HEK293 (cell line): ENCODE results near the gene C7orf57.

Experiments used
- CTCF ChIA-PET: fragments of 350-600 bp; formaldehyde crosslinking; extraction: SDS; loops from one replicate; lab custom pipeline; 2021; ENCODE audit warnings: antibody characterized with exemption; lab: Yijun Ruan, JAX
- POLR2A ChIA-PET: fragments of 300-600 bp; formaldehyde crosslinking; extraction: SDS; loops from one replicate; lab custom pipeline; 2020; ENCODE audit warnings: antibody characterized with exemption, inconsistent platforms; lab: Yijun Ruan, JAX
- H3K27ac ChIP-seq: fragments of 200-500 bp; sonication (Bioruptor generic); 2 replicates; pipeline ENCODE4 v1.5.1; 2014; ENCODE audit warnings: low read depth, low read length, control low read depth, inconsistent platforms; ENCODE audit errors: extremely low read depth
- H3K36me3 ChIP-seq, 2 experiments: fragments of 200-500 bp in 1 of 2; sonication (Bioruptor generic) in 1 of 2; 1 replicate in 1 of 2; 2 replicates in 1 of 2; pipeline ENCODE4 v1.5.1; 2014 to 2017; ENCODE audit warnings: inconsistent platforms in 2 of 2, low read length in 2 of 2; ENCODE audit not compliant: control insufficient read depth in 2 of 2, insufficient read depth in 1 of 2
- H3K4me1 ChIP-seq: fragments of 200-500 bp; sonication (Bioruptor generic); 2 replicates; pipeline ENCODE4 v1.5.1; 2014; ENCODE audit warnings: mild to moderate bottlenecking, low read length, inconsistent platforms; ENCODE audit not compliant: control insufficient read depth, insufficient read depth
- H3K4me3 ChIP-seq: 2 replicates; pipeline ENCODE4 v1.5.1; 2011; ENCODE audit warnings: low read depth, mild to moderate bottlenecking, control low read depth, low read length, moderate library complexity
- H3K9me3 ChIP-seq: fragments of 200-500 bp; sonication (Bioruptor generic); 2 replicates; pipeline ENCODE4 v1.5.1; 2014; ENCODE audit warnings: low read depth, low read length, inconsistent platforms; ENCODE audit not compliant: control insufficient read depth, insufficient read depth
- AEBP2 ChIP-seq: fragments of 450-650 bp; formaldehyde crosslinking; IDR thresholded peaks from 2 replicates; pipeline ENCODE4 v1.5.1; 2016; ENCODE audit warnings: missing biosample characterization, missing genetic modification characterization, borderline replicate concordance
- HIC1 ChIP-seq: fragments of 450-650 bp; formaldehyde crosslinking; IDR thresholded peaks from 2 replicates; pipeline ENCODE4 v1.5.1; 2016; ENCODE audit warnings: missing biosample characterization, missing genetic modification characterization
- KLF17 ChIP-seq: fragments of 450-650 bp; formaldehyde crosslinking; IDR thresholded peaks from 2 replicates; pipeline ENCODE4 v1.5.1; 2016; ENCODE audit warnings: missing biosample characterization, missing genetic modification characterization
- KLF8 ChIP-seq: fragments of 450-650 bp; formaldehyde crosslinking; IDR thresholded peaks from 2 replicates; pipeline ENCODE4 v1.5.1; 2016; ENCODE audit warnings: missing biosample characterization, missing genetic modification characterization
- KLF9 ChIP-seq: fragments of 450-650 bp; formaldehyde crosslinking; IDR thresholded peaks from 2 replicates; pipeline ENCODE4 v1.5.1; 2016; ENCODE audit warnings: missing biosample characterization, missing genetic modification characterization, low read depth
- ZBTB44 ChIP-seq: fragments of 450-650 bp; IDR thresholded peaks from 2 replicates; pipeline ENCODE4 v1.5.1; 2018; ENCODE audit warnings: missing biosample characterization, mild to moderate bottlenecking, missing genetic modification characterization
- ZFP69B ChIP-seq: fragments of 450-650 bp; formaldehyde crosslinking; IDR thresholded peaks from 2 replicates; pipeline ENCODE4 v1.5.1; 2016; ENCODE audit warnings: missing biosample characterization, missing genetic modification characterization
- ZNF114 ChIP-seq: fragments of 450-650 bp; formaldehyde crosslinking; IDR thresholded peaks from 2 replicates; pipeline ENCODE4 v1.5.0; 2017; ENCODE audit warnings: missing biosample characterization, missing genetic modification characterization
- ZNF155 ChIP-seq: fragments of 450-650 bp; formaldehyde crosslinking; IDR thresholded peaks from 2 replicates; pipeline ENCODE4 v1.5.1; 2016; ENCODE audit warnings: missing biosample characterization, missing genetic modification characterization
- ZNF175 ChIP-seq: fragments of 450-650 bp; formaldehyde crosslinking; IDR thresholded peaks from 2 replicates; pipeline ENCODE4 v1.5.1; 2016; ENCODE audit warnings: missing biosample characterization, missing genetic modification characterization
- ZNF211 ChIP-seq: fragments of 450-650 bp; formaldehyde crosslinking; IDR thresholded peaks from 2 replicates; pipeline ENCODE4 v1.5.1; 2016; ENCODE audit warnings: low read depth, missing biosample characterization, missing genetic modification characterization
- ZNF311 ChIP-seq: fragments of 450-650 bp; formaldehyde crosslinking; IDR thresholded peaks from 2 replicates; pipeline ENCODE4 v1.5.1; 2017; ENCODE audit warnings: missing biosample characterization, missing genetic modification characterization, borderline replicate concordance
- ZNF335 ChIP-seq: fragments of 450-650 bp; formaldehyde crosslinking; conservative IDR thresholded peaks from 2 replicates; pipeline ENCODE4 v1.5.1; 2016; ENCODE audit warnings: missing biosample characterization, missing genetic modification characterization
- ZNF354C ChIP-seq: fragments of 450-650 bp; formaldehyde crosslinking; IDR thresholded peaks from 2 replicates; pipeline ENCODE4 v1.5.1; 2016; ENCODE audit warnings: missing biosample characterization, missing genetic modification characterization, low read depth, borderline replicate concordance
- ZNF366 ChIP-seq: fragments of 450-650 bp; formaldehyde crosslinking; conservative IDR thresholded peaks from 2 replicates; pipeline ENCODE4 v1.5.1; 2016; ENCODE audit warnings: missing biosample characterization, missing genetic modification characterization
- ZNF529 ChIP-seq: fragments of 450-650 bp; formaldehyde crosslinking; IDR thresholded peaks from 2 replicates; pipeline ENCODE4 v1.5.1; 2017; ENCODE audit warnings: missing genetic modification characterization, missing biosample characterization; ENCODE audit not compliant: insufficient replicate concordance
- ZNF571 ChIP-seq: fragments of 450-650 bp; formaldehyde crosslinking; IDR thresholded peaks from 2 replicates; pipeline ENCODE4 v1.5.0; 2017; ENCODE audit warnings: missing biosample characterization, missing genetic modification characterization
- ZNF645 ChIP-seq: fragments of 450-650 bp; formaldehyde crosslinking; IDR thresholded peaks from 2 replicates; pipeline ENCODE4; 2016; ENCODE audit warnings: missing biosample characterization, missing genetic modification characterization
- ZNF654 ChIP-seq: fragments of 450-650 bp; formaldehyde crosslinking; IDR thresholded peaks from 2 replicates; pipeline ENCODE4 v1.5.1; 2016; ENCODE audit warnings: low read depth, missing biosample characterization, missing genetic modification characterization
- ZNF664 ChIP-seq: fragments of 450-650 bp; formaldehyde crosslinking; IDR thresholded peaks from 2 replicates; pipeline ENCODE4 v1.5.1; 2016; ENCODE audit warnings: missing biosample characterization, missing genetic modification characterization
- ZNF704 ChIP-seq: fragments of 450-650 bp; formaldehyde crosslinking; IDR thresholded peaks from 2 replicates; pipeline ENCODE4 v1.5.1; 2016; ENCODE audit warnings: missing biosample characterization, missing genetic modification characterization
- ZNF776 ChIP-seq: fragments of 450-650 bp; formaldehyde crosslinking; IDR thresholded peaks from 2 replicates; pipeline ENCODE4 v1.5.0; 2017; ENCODE audit warnings: missing biosample characterization, missing genetic modification characterization, borderline replicate concordance
- ZNF791 ChIP-seq: fragments of 450-650 bp; formaldehyde crosslinking; IDR thresholded peaks from 2 replicates; pipeline ENCODE4 v1.5.1; 2016; ENCODE audit warnings: missing biosample characterization, missing genetic modification characterization

The C7orf57 gene

GRCh38 chr7:48040944-48041652 lies 5.8 kb downstream of the C7orf57 start:
- no peak overlapping the region for H3K27ac ChIP-seq
- CTCF ChIA-PET: interaction anchor here (0.6 to 1.6 kb wide), 2 partner anchors 10 to 14 kb away, joined by 3 to 5 read pairs; no protein-coding TSS in a partner anchor
- H3K4me1 ChIP-seq: no peaks in the 10 kb centered on the region; the same call in 1 of the 2 replicates
- POLR2A ChIA-PET: interaction anchor here (1.1 kb wide), 1 partner anchor 47 kb away, joined by 4 read pairs; no protein-coding TSS in a partner anchor
- H3K4me3 ChIP-seq: no peak overlapping the region
- no peaks in the 10 kb centered on the region for H3K36me3 ChIP-seq
- no peak for TF ChIP-seq ZNF664 (tag by site-specific recombination)
- no peak for TF ChIP-seq ZNF114 (tag by site-specific recombination)
- TF ChIP-seq HIC1 (tag by site-specific recombination): no peak
- TF ChIP-seq ZNF211 (tag by site-specific recombination): no peak
- TF ChIP-seq ZNF645 (tag by site-specific recombination): no peak
- no peak for TF ChIP-seq ZNF335 (tag by site-specific recombination)
- TF ChIP-seq ZNF155 (tag by site-specific recombination): no peak
- no peak for TF ChIP-seq ZNF354C
- TF ChIP-seq ZNF311: no peak
- TF ChIP-seq ZNF776 (tag by site-specific recombination): no peak
- no peak for TF ChIP-seq ZFP69B (tag by site-specific recombination)
- no peak for TF ChIP-seq ZNF366 (tag by site-specific recombination)
- H3K9me3 ChIP-seq: no peaks in the 10 kb centered on the region

GRCh38 chr7:48041653-48041970 lies 6.3 kb downstream of the C7orf57 start:
- Histone ChIP-seq H3K4me3 (no peak overlapping the region), H3K36me3 (no peaks in the 10 kb centered on the region), H3K4me1 (no peaks in the 10 kb centered on the region), H3K9me3 (no peaks in the 10 kb centered on the region), H3K27ac (no peak overlapping the region)
- ChIA-PET CTCF (interaction anchor here (0.6 to 1.6 kb wide), 2 partner anchors 9 to 15 kb away, joined by 3 to 5 read pairs; no protein-coding TSS in a partner anchor), POLR2A (interaction anchor here (1.1 kb wide), 1 partner anchor 47 kb away, joined by 4 read pairs; no protein-coding TSS in a partner anchor)
- no peak for TF ChIP-seq AEBP2 (tag by site-specific recombination)
- TF ChIP-seq ZNF175 (tag by site-specific recombination): no peak
- TF ChIP-seq KLF17: no peak
- TF ChIP-seq KLF9: no peak
- no peak for TF ChIP-seq ZBTB44
- no peak for TF ChIP-seq KLF8 (tag by site-specific recombination)
- TF ChIP-seq ZNF704 (tag by site-specific recombination): no peak
- no peak for TF ChIP-seq ZNF654 (tag by site-specific recombination)
- TF ChIP-seq HIC1 (tag by site-specific recombination): no peak
- no peak for TF ChIP-seq ZNF791 (tag by site-specific recombination)
- no peak for TF ChIP-seq ZNF664 (tag by site-specific recombination)
- TF ChIP-seq ZNF571: no peak
- TF ChIP-seq ZNF529 (tag by site-specific recombination): no peak
